ENCODE results near the gene FGFR4. TPM values are rescaled to one million over a fixed set of nuclear protein-coding genes. Genes with fewer than 3 reads are reported as not detected.

The FGFR4 gene
- polyA plus RNA-seq, 3 donors = 58.3 to 85.7 (median 79.7) TPM

DNA sequence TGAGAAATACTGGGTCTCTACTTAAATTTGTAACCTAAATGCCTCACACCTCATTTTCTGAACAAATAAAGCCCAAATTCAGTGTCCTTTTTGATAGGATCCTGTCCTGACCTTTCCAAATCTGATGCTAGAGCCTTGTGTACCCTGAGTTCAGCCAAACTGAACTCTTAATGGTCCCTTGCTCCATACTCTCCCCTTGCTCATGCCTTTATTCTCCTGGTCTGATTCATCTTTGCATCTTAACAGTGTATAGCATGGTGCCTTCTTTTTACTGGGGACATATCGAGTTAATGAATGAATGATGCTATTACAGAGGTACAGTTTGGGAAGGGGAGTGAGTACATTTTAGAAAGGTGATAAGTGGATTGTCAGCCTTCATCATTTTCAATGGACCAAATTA lies 56.1 kb downstream of the FGFR4 start:
- no peak for DNase-seq (ENCODE audit: extremely low read depth in 1 of 11, low read depth in 9 of 11, low spot score in 4 of 11)

DNA sequence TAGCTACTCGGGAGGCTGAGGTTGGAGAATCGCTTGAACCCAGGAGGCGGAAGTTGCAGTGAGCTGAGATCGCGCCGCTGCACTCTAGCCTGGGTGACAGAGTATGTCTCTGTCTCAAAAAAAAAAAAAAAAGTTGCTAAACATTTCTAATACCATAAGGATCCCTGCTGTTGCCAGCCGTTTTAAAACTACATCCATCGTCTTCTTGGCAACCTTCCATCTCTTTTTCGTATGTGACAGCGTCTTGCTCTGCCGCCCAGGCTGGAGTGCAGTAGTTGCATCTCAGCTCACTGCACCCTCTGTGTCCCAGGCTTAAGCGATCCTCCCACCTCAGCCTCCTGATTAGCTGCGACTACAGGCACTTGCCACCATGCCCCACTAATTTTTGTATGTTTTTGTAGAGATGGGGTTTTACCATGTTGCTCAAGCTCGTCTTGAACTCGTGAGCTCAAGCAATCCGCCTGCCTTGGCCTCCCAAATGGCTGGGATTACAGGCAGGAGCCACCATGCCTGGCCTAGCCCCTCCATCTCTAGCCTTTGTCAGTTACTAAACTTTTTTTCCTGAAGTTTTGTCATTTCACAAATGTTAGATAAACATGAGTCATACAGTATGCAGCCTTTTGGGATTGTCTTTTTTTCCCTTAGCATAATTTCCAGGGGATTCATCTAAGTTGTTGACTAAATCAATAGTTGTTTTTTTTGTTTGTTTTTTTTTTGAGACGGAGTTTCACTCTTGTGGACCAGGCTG lies 60.4 kb downstream of the FGFR4 start:
- DNase-seq (ENCODE audit: extremely low read depth in 1 of 11, low read depth in 9 of 11, low spot score in 4 of 11) = no peak

Other genes with a start within 250 kb of the FGFR4 start
- under 1 TPM; 0.45 to 0.88 (median 0.67) TPM for gene HK3, start 187.6 kb upstream of the FGFR4 start, polyA plus RNA-seq (ENCODE audit: insufficient read length in 3 of 3)
- 10 to 100 TPM; 40.4 to 47.0 (median 42.4) TPM for gene UIMC1, start 80.1 kb upstream of the FGFR4 start, polyA plus RNA-seq (ENCODE audit: insufficient read length in 3 of 3)
- 10 to 100 TPM; 22.2 to 26.6 (median 24.5) TPM for gene ZNF346, start 64.2 kb upstream of the FGFR4 start, polyA plus RNA-seq (ENCODE audit: insufficient read length in 3 of 3)
- gene NSD1, start 46.9 kb downstream of the FGFR4 start, polyA plus RNA-seq (ENCODE audit: insufficient read length in 3 of 3) = 10 to 100 TPM; 60.4 to 66.3 (median 63.1) TPM
- gene RAB24, start 216.8 kb downstream of the FGFR4 start, polyA plus RNA-seq (ENCODE audit: insufficient read length in 3 of 3) = 10 to 100 TPM; 24.3 to 32.0 (median 28.8) TPM
- 100 to 1,000 TPM in 2 of 3 donors, 10 to 100 TPM in 1; 94.5 to 151 (median 114) TPM for gene PRELID1, start 216.9 kb downstream of the FGFR4 start, polyA plus RNA-seq (ENCODE audit: insufficient read length in 3 of 3)
- gene MXD3, start 225.0 kb downstream of the FGFR4 start, polyA plus RNA-seq (ENCODE audit: insufficient read length in 3 of 3) = 10 to 100 TPM; 15.2 to 26.5 (median 22.1) TPM

Measured in renal cortex interstitium (tissue), 11 donors.